HepG2 (cell line): ENCODE measurements around the gene MMS19. TPM values are rescaled to one million over a fixed set of nuclear protein-coding genes. Genes with fewer than 3 reads are reported as not detected.

ENCODE experiments used
- EHMT2 ChIP-seq: fragments of 200-600 bp; sonication (generic); IDR thresholded peaks from 2 replicates; pipeline ENCODE4 v1.7.0; 2017; ENCODE audit warnings: antibody characterized with exemption, low read depth, low read length, borderline replicate concordance
- KLF12 ChIP-seq: sonication (generic); formaldehyde crosslinking; IDR thresholded peaks from 2 replicates; pipeline ENCODE4 v1.4.0; 2020; ENCODE audit warnings: missing genetic modification reagents, borderline replicate concordance
- MIXL1 ChIP-seq: IDR thresholded peaks from 2 replicates; pipeline ENCODE4 v1.6.1; 2016
- MYPOP ChIP-seq: sonication (generic); formaldehyde crosslinking; IDR thresholded peaks from 2 replicates; pipeline ENCODE4 v1.8.1; 2023; ENCODE audit warnings: mild to moderate bottlenecking, moderate library complexity, missing genetic modification reagents
- MZF1 ChIP-seq: sonication (generic); formaldehyde crosslinking; IDR thresholded peaks from 2 replicates; pipeline ENCODE4 v1.8.1; 2023; ENCODE audit warnings: mild to moderate bottlenecking, missing genetic modification reagents, borderline replicate concordance
- NR1H2 ChIP-seq: sonication (generic); formaldehyde crosslinking; IDR thresholded peaks from 2 replicates; pipeline ENCODE4 v1.8.1; 2022; ENCODE audit warnings: low read depth, missing genetic modification reagents, borderline replicate concordance
- POGK ChIP-seq: sonication (generic); formaldehyde crosslinking; conservative IDR thresholded peaks from 2 replicates; pipeline ENCODE4 v1.8.0; 2022; ENCODE audit warnings: mild to moderate bottlenecking, moderate library complexity, missing genetic modification reagents
- PRDM4 ChIP-seq: sonication (generic); formaldehyde crosslinking; IDR thresholded peaks from 2 replicates; pipeline ENCODE4 v1.9.0; 2021; ENCODE audit warnings: missing genetic modification reagents, borderline replicate concordance
- YEATS4 ChIP-seq: sonication (generic); formaldehyde crosslinking; IDR thresholded peaks from 2 replicates; pipeline ENCODE4 v1.4.0; 2020; ENCODE audit warnings: missing genetic modification reagents, borderline replicate concordance
- ZNF180 ChIP-seq: sonication (generic); formaldehyde crosslinking; IDR thresholded peaks from 2 replicates; pipeline ENCODE4 v1.4.0; 2020; ENCODE audit warnings: low read depth, missing genetic modification reagents, borderline replicate concordance
- ZNF367 ChIP-seq: sonication (generic); formaldehyde crosslinking; IDR thresholded peaks from 2 replicates; pipeline ENCODE4 v1.4.0; 2020; ENCODE audit warnings: missing genetic modification reagents, borderline replicate concordance
- ZNF546 ChIP-seq: sonication (generic); formaldehyde crosslinking; conservative IDR thresholded peaks from 2 replicates; pipeline ENCODE4 v1.8.1; 2023; ENCODE audit warnings: mild to moderate bottlenecking, missing genetic modification reagents
- ZNF761 ChIP-seq: sonication (generic); formaldehyde crosslinking; conservative IDR thresholded peaks from 2 replicates; pipeline ENCODE4 v1.4.0; 2020; ENCODE audit warnings: mild to moderate bottlenecking, missing genetic modification reagents
- polyA plus RNA-seq, 8 experiments: library from polyadenylated mRNA; depleted of rRNA in 3 of 8; stranded (reverse) in 7 of 8; unstranded in 1 of 8; fragments of >200 nt; fragmentation: Illumina TruSeq in 4 of 8; extraction: Trizol in 4 of 8; gene quantifications; 2 replicates each; pipeline versions ENCODE4 v1.2.1 to v1.2.3, GENCODE V29; 2011 to 2016; ENCODE audit warnings: low read depth in 4 of 8, missing spikeins in 1 of 8, mixed read lengths in 1 of 8; ENCODE audit not compliant: insufficient read depth in 1 of 8
- total RNA-seq, 5 experiments: library from RNA; depleted of rRNA; stranded (reverse); fragments of >200 nt; fragmentation: Illumina TruSeq; extraction: Trizol; gene quantifications; 2 replicates each; pipeline ENCODE4 v1.2.3, GENCODE V29; 2016; ENCODE audit warnings: low read depth in 1 of 5
- TF ChIP-seq, protein P1 (sequence below): sonication (generic); formaldehyde crosslinking; IDR thresholded peaks from 2 replicates; pipeline ENCODE4 v1.5.0; 2020; ENCODE audit warnings: mild to moderate bottlenecking, missing genetic modification reagents, borderline replicate concordance

The MMS19 gene
- total and polyA plus RNA-seq, 2 of the 13 experiments (the other 11 are each of a cell fraction or from before 2014, with no cell fraction given): 76.4 to 107 TPM

DNA sequence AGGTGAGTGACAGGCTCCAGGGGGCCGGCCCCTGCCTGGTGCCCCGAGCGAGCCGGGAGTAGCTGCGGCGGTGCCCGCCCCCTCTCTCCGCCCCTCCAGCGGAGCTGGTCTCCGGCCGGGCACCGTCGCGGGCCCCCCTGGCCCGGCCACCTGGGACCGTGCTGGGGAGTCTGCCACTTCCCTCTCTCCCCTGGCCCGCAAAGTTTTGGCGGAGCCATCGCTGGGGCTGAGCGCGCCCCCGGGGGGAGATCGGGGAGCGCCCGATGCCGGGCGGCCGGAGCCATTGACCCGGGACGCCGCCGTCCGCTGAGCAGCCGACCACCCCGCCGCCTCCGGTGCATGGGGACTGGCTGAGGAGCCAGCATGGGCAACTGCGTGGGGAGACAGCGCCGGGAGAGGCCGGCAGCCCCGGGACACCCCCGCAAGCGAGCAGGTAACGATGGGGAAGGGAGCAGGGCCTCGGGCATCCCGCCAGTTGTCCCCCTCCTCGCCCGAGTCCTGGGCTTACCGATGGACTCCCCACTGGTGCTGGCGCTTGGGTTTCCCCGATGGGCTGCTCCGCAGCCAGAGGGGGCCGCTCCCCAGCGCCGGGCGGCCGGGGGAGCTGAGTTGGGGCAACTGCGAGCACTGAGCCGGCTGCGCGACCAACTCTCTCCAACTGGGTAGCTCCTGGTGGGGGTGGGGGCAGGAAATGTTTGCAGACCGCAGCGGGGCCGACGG is 779 bp upstream of the MMS19 start, which contains the start of gene UBTD1 (continued):
- TF ChIP-seq PRDM4 (CRISPR knock-in tag) (no peak), ZNF761 (CRISPR knock-in tag) (no peak), ZNF367 (CRISPR knock-in tag) (no peak), NR1H2 (no peak), EHMT2 (no peak), MYPOP (CRISPR knock-in tag) (0 out of 2 replicates have a peak, but pooled peaks have one; percentile 14), ZNF180 (CRISPR knock-in tag) (no peak), MIXL1 (CRISPR knock-in tag) (no peak), POGK (CRISPR knock-in tag) (peak; percentile 67; the same call in 1 of the 2 replicates), ZNF546 (0 out of 2 replicates have a peak, but pooled peaks have one; percentile 68), YEATS4 (CRISPR knock-in tag) (peak; percentile 51; the same call in 1 of the 2 replicates), KLF12 (CRISPR knock-in tag) (peak; percentile 15; the same call in 1 of the 2 replicates), MZF1 (no peak)
- TF ChIP-seq, protein P1, sequence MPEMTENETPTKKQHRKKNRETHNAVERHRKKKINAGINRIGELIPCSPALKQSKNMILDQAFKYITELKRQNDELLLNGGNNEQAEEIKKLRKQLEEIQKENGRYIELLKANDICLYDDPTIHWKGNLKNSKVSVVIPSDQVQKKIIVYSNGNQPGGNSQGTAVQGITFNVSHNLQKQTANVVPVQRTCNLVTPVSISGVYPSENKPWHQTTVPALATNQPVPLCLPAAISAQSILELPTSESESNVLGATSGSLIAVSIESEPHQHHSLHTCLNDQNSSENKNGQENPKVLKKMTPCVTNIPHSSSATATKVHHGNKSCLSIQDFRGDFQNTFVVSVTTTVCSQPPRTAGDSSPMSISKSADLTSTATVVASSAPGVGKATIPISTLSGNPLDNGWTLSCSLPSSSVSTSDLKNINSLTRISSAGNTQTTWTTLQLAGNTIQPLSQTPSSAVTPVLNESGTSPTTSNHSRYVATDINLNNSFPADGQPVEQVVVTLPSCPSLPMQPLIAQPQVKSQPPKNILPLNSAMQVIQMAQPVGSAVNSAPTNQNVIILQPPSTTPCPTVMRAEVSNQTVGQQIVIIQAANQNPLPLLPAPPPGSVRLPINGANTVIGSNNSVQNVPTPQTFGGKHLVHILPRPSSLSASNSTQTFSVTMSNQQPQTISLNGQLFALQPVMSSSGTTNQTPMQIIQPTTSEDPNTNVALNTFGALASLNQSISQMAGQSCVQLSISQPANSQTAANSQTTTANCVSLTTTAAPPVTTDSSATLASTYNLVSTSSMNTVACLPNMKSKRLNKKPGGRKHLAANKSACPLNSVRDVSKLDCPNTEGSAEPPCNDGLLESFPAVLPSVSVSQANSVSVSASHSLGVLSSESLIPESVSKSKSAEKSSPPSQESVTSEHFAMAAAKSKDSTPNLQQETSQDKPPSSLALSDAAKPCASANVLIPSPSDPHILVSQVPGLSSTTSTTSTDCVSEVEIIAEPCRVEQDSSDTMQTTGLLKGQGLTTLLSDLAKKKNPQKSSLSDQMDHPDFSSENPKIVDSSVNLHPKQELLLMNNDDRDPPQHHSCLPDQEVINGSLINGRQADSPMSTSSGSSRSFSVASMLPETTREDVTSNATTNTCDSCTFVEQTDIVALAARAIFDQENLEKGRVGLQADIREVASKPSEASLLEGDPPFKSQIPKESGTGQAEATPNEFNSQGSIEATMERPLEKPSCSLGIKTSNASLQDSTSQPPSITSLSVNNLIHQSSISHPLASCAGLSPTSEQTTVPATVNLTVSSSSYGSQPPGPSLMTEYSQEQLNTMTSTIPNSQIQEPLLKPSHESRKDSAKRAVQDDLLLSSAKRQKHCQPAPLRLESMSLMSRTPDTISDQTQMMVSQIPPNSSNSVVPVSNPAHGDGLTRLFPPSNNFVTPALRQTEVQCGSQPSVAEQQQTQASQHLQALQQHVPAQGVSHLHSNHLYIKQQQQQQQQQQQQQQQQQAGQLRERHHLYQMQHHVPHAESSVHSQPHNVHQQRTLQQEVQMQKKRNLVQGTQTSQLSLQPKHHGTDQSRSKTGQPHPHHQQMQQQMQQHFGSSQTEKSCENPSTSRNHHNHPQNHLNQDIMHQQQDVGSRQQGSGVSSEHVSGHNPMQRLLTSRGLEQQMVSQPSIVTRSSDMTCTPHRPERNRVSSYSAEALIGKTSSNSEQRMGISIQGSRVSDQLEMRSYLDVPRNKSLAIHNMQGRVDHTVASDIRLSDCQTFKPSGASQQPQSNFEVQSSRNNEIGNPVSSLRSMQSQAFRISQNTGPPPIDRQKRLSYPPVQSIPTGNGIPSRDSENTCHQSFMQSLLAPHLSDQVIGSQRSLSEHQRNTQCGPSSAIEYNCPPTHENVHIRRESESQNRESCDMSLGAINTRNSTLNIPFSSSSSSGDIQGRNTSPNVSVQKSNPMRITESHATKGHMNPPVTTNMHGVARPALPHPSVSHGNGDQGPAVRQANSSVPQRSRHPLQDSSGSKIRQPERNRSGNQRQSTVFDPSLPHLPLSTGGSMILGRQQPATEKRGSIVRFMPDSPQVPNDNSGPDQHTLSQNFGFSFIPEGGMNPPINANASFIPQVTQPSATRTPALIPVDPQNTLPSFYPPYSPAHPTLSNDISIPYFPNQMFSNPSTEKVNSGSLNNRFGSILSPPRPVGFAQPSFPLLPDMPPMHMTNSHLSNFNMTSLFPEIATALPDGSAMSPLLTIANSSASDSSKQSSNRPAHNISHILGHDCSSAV (CRISPR knock-in tag): no peak
